Measurements from ENCODE around the gene PKNOX2.

PKNOX2 gene

GRCh38 chr11:125179346-125179745 is 14.8 kb downstream of the PKNOX2 start:
- Histone ChIP-seq H3K9me3 (ENCODE audit: control insufficient read depth in 5 of 5, low read length in 5 of 5) (no peaks in the 10 kb centered on the region), H3K4me1 (ENCODE audit: control insufficient read depth in 5 of 5, insufficient read depth in 5 of 5, low read length in 5 of 5) (peaks cover 0 to 20% (median 9%) of the 10 kb centered on the region in 5 donors), H3K36me3 (ENCODE audit: control insufficient read depth in 5 of 5, insufficient read depth in 5 of 5, low read length in 5 of 5) (no peaks in the 10 kb centered on the region), H3K27me3 (ENCODE audit: control insufficient read depth in 5 of 5, insufficient read depth in 4 of 5, low read length in 5 of 5) (peaks cover 0 to 20% (median 4%) of the 10 kb centered on the region in 5 donors), H3K27ac (ENCODE audit: low read depth, low read length) (no peak overlapping the region), H3K9ac (ENCODE audit: low read length in 5 of 5) (no peak overlapping the region), H3K4me3 (ENCODE audit: low read depth in 1 of 5, low read length in 5 of 5) (no peak overlapping the region)

- no peaks in the 10 kb centered on the region for H3K9me3 ChIP-seq (ENCODE audit: control insufficient read depth in 5 of 5, low read length in 5 of 5)
- H3K4me3 ChIP-seq (ENCODE audit: low read depth in 1 of 5, low read length in 5 of 5): no peak overlapping the region
- H3K9ac ChIP-seq (ENCODE audit: low read length in 5 of 5): no peak overlapping the region
- H3K27me3 ChIP-seq (ENCODE audit: control insufficient read depth in 5 of 5, insufficient read depth in 4 of 5, low read length in 5 of 5): peaks cover 0 to 20% (median 4%) of the 10 kb centered on the region in 5 donors
- H3K4me1 ChIP-seq (ENCODE audit: control insufficient read depth in 5 of 5, insufficient read depth in 5 of 5, low read length in 5 of 5): peaks cover 0 to 19% (median 8%) of the 10 kb centered on the region in 5 donors
- H3K36me3 ChIP-seq (ENCODE audit: control insufficient read depth in 5 of 5, insufficient read depth in 5 of 5, low read length in 5 of 5): no peaks in the 10 kb centered on the region
- no peak overlapping the region for H3K27ac ChIP-seq (ENCODE audit: low read depth, low read length)
Measured at GRCh38 chr11:125179895-125180294, 15.3 kb downstream of the PKNOX2 start.

- Histone ChIP-seq H3K9me3 (ENCODE audit: control insufficient read depth in 5 of 5, low read length in 5 of 5) (no peaks in the 10 kb centered on the region), H3K4me1 (ENCODE audit: control insufficient read depth in 5 of 5, insufficient read depth in 5 of 5, low read length in 5 of 5) (peaks cover 3 to 15% (median 6%) of the 10 kb centered on the region in 5 donors), H3K27ac (ENCODE audit: low read depth, low read length) (no peak overlapping the region), H3K4me3 (ENCODE audit: low read depth in 1 of 5, low read length in 5 of 5) (no peak overlapping the region), H3K36me3 (ENCODE audit: control insufficient read depth in 5 of 5, insufficient read depth in 5 of 5, low read length in 5 of 5) (no peaks in the 10 kb centered on the region), H3K27me3 (ENCODE audit: control insufficient read depth in 5 of 5, insufficient read depth in 4 of 5, low read length in 5 of 5) (peaks cover 0 to 14% (median 4%) of the 10 kb centered on the region in 5 donors), H3K9ac (ENCODE audit: low read length in 5 of 5) (no peak overlapping the region)
Measured at GRCh38 chr11:125180413-125181305, 16.1 kb downstream of the PKNOX2 start.

GRCh38 chr11:125182573-125182972 is 18.0 kb downstream of the PKNOX2 start:
- H3K9me3 ChIP-seq (ENCODE audit: control insufficient read depth in 5 of 5, low read length in 5 of 5): peaks cover 0 to 5% (median 3%) of the 10 kb centered on the region in 5 donors
- no peaks in the 10 kb centered on the region for H3K36me3 ChIP-seq (ENCODE audit: control insufficient read depth in 5 of 5, insufficient read depth in 5 of 5, low read length in 5 of 5)
- H3K9ac ChIP-seq (ENCODE audit: low read length in 5 of 5): no peak overlapping the region
- H3K27ac ChIP-seq (ENCODE audit: low read depth, low read length): no peak overlapping the region
- peaks cover 0 to 5% (median under 1%) of the 10 kb centered on the region in 5 donors for H3K27me3 ChIP-seq (ENCODE audit: control insufficient read depth in 5 of 5, insufficient read depth in 4 of 5, low read length in 5 of 5)
- H3K4me3 ChIP-seq (ENCODE audit: low read depth in 1 of 5, low read length in 5 of 5): no peak overlapping the region
- H3K4me1 ChIP-seq (ENCODE audit: control insufficient read depth in 5 of 5, insufficient read depth in 5 of 5, low read length in 5 of 5): peaks cover 3 to 15% (median 6%) of the 10 kb centered on the region in 5 donors

GRCh38 chr11:125183641-125184040 is 19.1 kb downstream of the PKNOX2 start:
- no peak overlapping the region for H3K4me3 ChIP-seq (ENCODE audit: low read depth in 1 of 5, low read length in 5 of 5)
- peaks cover 0 to 5% (median 0%) of the 10 kb centered on the region in 5 donors for H3K27me3 ChIP-seq (ENCODE audit: control insufficient read depth in 5 of 5, insufficient read depth in 4 of 5, low read length in 5 of 5)
- H3K27ac ChIP-seq (ENCODE audit: low read depth, low read length): no peak overlapping the region
- peaks cover 0 to 7% (median 3%) of the 10 kb centered on the region in 5 donors for H3K9me3 ChIP-seq (ENCODE audit: control insufficient read depth in 5 of 5, low read length in 5 of 5)
- H3K9ac ChIP-seq (ENCODE audit: low read length in 5 of 5): no peak overlapping the region
- H3K4me1 ChIP-seq (ENCODE audit: control insufficient read depth in 5 of 5, insufficient read depth in 5 of 5, low read length in 5 of 5): peaks cover 3 to 13% (median 6%) of the 10 kb centered on the region in 5 donors
- H3K36me3 ChIP-seq (ENCODE audit: control insufficient read depth in 5 of 5, insufficient read depth in 5 of 5, low read length in 5 of 5): no peaks in the 10 kb centered on the region

GRCh38 chr11:125188021-125188420 is 23.5 kb downstream of the PKNOX2 start:
- Histone ChIP-seq H3K27ac (ENCODE audit: low read depth, low read length) (no peak overlapping the region), H3K27me3 (ENCODE audit: control insufficient read depth in 5 of 5, insufficient read depth in 4 of 5, low read length in 5 of 5) (peaks cover 0 to 4% (median 2%) of the 10 kb centered on the region in 5 donors)

GRCh38 chr11:125190566-125190965 is 26.0 kb downstream of the PKNOX2 start:
- no peak overlapping the region for H3K9ac ChIP-seq (ENCODE audit: low read length in 5 of 5)
- H3K4me1 ChIP-seq (ENCODE audit: control insufficient read depth in 5 of 5, insufficient read depth in 5 of 5, low read length in 5 of 5): peaks cover 0 to 7% (median 2%) of the 10 kb centered on the region in 5 donors
- no peak overlapping the region for H3K27ac ChIP-seq (ENCODE audit: low read depth, low read length)
- H3K9me3 ChIP-seq (ENCODE audit: control insufficient read depth in 5 of 5, low read length in 5 of 5): peaks cover 0 to 9% (median 3%) of the 10 kb centered on the region in 5 donors
- H3K27me3 ChIP-seq (ENCODE audit: control insufficient read depth in 5 of 5, insufficient read depth in 4 of 5, low read length in 5 of 5): peaks cover 0 to 4% (median 0%) of the 10 kb centered on the region in 5 donors
- no peaks in the 10 kb centered on the region for H3K36me3 ChIP-seq (ENCODE audit: control insufficient read depth in 5 of 5, insufficient read depth in 5 of 5, low read length in 5 of 5)
- H3K4me3 ChIP-seq (ENCODE audit: low read depth in 1 of 5, low read length in 5 of 5): no peak overlapping the region

More at GRCh38 chr11:125188021-125188420, 23.5 kb downstream of the PKNOX2 start:
- Histone ChIP-seq H3K9me3 (ENCODE audit: control insufficient read depth in 5 of 5, low read length in 5 of 5) (peaks cover 0 to 7% (median 3%) of the 10 kb centered on the region in 5 donors), H3K36me3 (ENCODE audit: control insufficient read depth in 5 of 5, insufficient read depth in 5 of 5, low read length in 5 of 5) (no peaks in the 10 kb centered on the region), H3K4me3 (ENCODE audit: low read depth in 1 of 5, low read length in 5 of 5) (no peak overlapping the region), H3K4me1 (ENCODE audit: control insufficient read depth in 5 of 5, insufficient read depth in 5 of 5, low read length in 5 of 5) (peaks cover 0 to 7% (median 6%) of the 10 kb centered on the region in 5 donors), H3K9ac (ENCODE audit: low read length in 5 of 5) (no peak overlapping the region)

- Histone ChIP-seq H3K4me3 (ENCODE audit: low read depth in 1 of 5, low read length in 5 of 5) (no peak overlapping the region), H3K9me3 (ENCODE audit: control insufficient read depth in 5 of 5, low read length in 5 of 5) (peaks cover 0 to 6% (median 0%) of the 10 kb centered on the region in 5 donors), H3K4me1 (ENCODE audit: control insufficient read depth in 5 of 5, insufficient read depth in 5 of 5, low read length in 5 of 5) (peaks cover 0 to 7% (median 2%) of the 10 kb centered on the region in 5 donors), H3K9ac (ENCODE audit: low read length in 5 of 5) (no peak overlapping the region), H3K36me3 (ENCODE audit: control insufficient read depth in 5 of 5, insufficient read depth in 5 of 5, low read length in 5 of 5) (no peaks in the 10 kb centered on the region), H3K27ac (ENCODE audit: low read depth, low read length) (no peak overlapping the region), H3K27me3 (ENCODE audit: control insufficient read depth in 5 of 5, insufficient read depth in 4 of 5, low read length in 5 of 5) (peaks cover 0 to 4% (median 0%) of the 10 kb centered on the region in 5 donors)
Measured at GRCh38 chr11:125192183-125192582, 27.6 kb downstream of the PKNOX2 start.

GRCh38 chr11:125192717-125193415 is 28.3 kb downstream of the PKNOX2 start:
- no peaks in the 10 kb centered on the region for H3K36me3 ChIP-seq (ENCODE audit: control insufficient read depth in 5 of 5, insufficient read depth in 5 of 5, low read length in 5 of 5)

GRCh38 chr11:125193416-125193726 is 28.8 kb downstream of the PKNOX2 start:
- H3K27ac ChIP-seq (ENCODE audit: low read depth, low read length): no peak overlapping the region
- H3K36me3 ChIP-seq (ENCODE audit: control insufficient read depth in 5 of 5, insufficient read depth in 5 of 5, low read length in 5 of 5): no peaks in the 10 kb centered on the region
- H3K4me3 ChIP-seq (ENCODE audit: low read depth in 1 of 5, low read length in 5 of 5): no peak overlapping the region
- peaks cover 0 to 6% (median 0%) of the 10 kb centered on the region in 5 donors for H3K9me3 ChIP-seq (ENCODE audit: control insufficient read depth in 5 of 5, low read length in 5 of 5)
- no peak overlapping the region for H3K9ac ChIP-seq (ENCODE audit: low read length in 5 of 5)
- peaks cover 0 to 4% (median 0%) of the 10 kb centered on the region in 5 donors for H3K27me3 ChIP-seq (ENCODE audit: control insufficient read depth in 5 of 5, insufficient read depth in 4 of 5, low read length in 5 of 5)
- H3K4me1 ChIP-seq (ENCODE audit: control insufficient read depth in 5 of 5, insufficient read depth in 5 of 5, low read length in 5 of 5): peaks cover 0 to 7% (median 2%) of the 10 kb centered on the region in 5 donors

More at GRCh38 chr11:125192717-125193415, 28.3 kb downstream of the PKNOX2 start:
- H3K9me3 ChIP-seq (ENCODE audit: control insufficient read depth in 5 of 5, low read length in 5 of 5): peaks cover 0 to 6% (median 0%) of the 10 kb centered on the region in 5 donors
- peaks cover 0 to 4% (median 0%) of the 10 kb centered on the region in 5 donors for H3K27me3 ChIP-seq (ENCODE audit: control insufficient read depth in 5 of 5, insufficient read depth in 4 of 5, low read length in 5 of 5)
- peaks cover 0 to 7% (median 2%) of the 10 kb centered on the region in 5 donors for H3K4me1 ChIP-seq (ENCODE audit: control insufficient read depth in 5 of 5, insufficient read depth in 5 of 5, low read length in 5 of 5)
- H3K4me3 ChIP-seq (ENCODE audit: low read depth in 1 of 5, low read length in 5 of 5): no peak overlapping the region
- no peak overlapping the region for H3K27ac ChIP-seq (ENCODE audit: low read depth, low read length)
- no peak overlapping the region for H3K9ac ChIP-seq (ENCODE audit: low read length in 5 of 5)

Measured in subcutaneous abdominal adipose tissue (tissue), 5 donors.